Activated T-cell treated with anti-CD3 and anti-CD28 coated beads, Interleukin-2, amount 50 U/mL, for 72 hours (primary cell): ENCODE results near the gene ABCC4. TPM values are rescaled to one million over a fixed set of nuclear protein-coding genes. Genes with fewer than 3 reads are reported as not detected.
A peak's percentile ranks its signal among the peaks of the same experiment; 100 is the strongest.

Experiments used
- ATAC-seq, 2 donors: fragments of 150-1000 bp; cut with Tn5 transposase; replicated peaks in 1 of 2; 2 replicates each; pipeline ENCODE4 v1.10.0; 2021; ENCODE audit warnings: moderate library complexity in 2 of 2, mild to moderate bottlenecking in 1 of 2
- DNase-seq, 2 donors: peaks; one replicate each; pipeline ENCODE4 v3.0.0; 2021 to 2022; ENCODE audit warnings: mixed read lengths in 1 of 2
- H3K27ac Mint-ChIP-seq: one replicate; pipeline ENCODE4 v1.8.0; 2022; ENCODE audit warnings: mild to moderate bottlenecking, moderate library complexity, mixed read lengths
- H3K27me3 Mint-ChIP-seq: one replicate; pipeline ENCODE4 v1.8.0; 2022; ENCODE audit warnings: low read depth, mixed read lengths
- H3K36me3 Mint-ChIP-seq, 2 donors: one replicate each; pipeline ENCODE4 v1.8.0; 2022; ENCODE audit warnings: mixed read lengths in 2 of 2, mild to moderate bottlenecking in 1 of 2; ENCODE audit not compliant: insufficient read depth in 2 of 2
- H3K4me1 Mint-ChIP-seq: one replicate; pipeline ENCODE4 v1.8.0; 2022; ENCODE audit warnings: low read depth, mixed read lengths
- H3K4me3 Mint-ChIP-seq, 2 donors: one replicate each; pipeline ENCODE4 v1.8.0; 2022; ENCODE audit warnings: mild to moderate bottlenecking in 2 of 2, mixed read lengths in 2 of 2, moderate library complexity in 2 of 2
- H3K9me3 Mint-ChIP-seq, 2 donors: one replicate each; pipeline ENCODE4 v1.8.0; 2022; ENCODE audit warnings: mixed read lengths in 2 of 2
- total RNA-seq, 2 donors: library from RNA; stranded (reverse); gene quantifications; one replicate each; pipeline ENCODE4 v1.2.3, GENCODE V29; 2022

ABCC4 gene
- total RNA-seq, 2 donors from 2014 or later: 8.6 to 10.0 TPM

GRCh38 chr13:95075506-95075905 lies 225.7 kb downstream of the ABCC4 start:
- H3K4me3 Mint-ChIP-seq: no peak overlapping the region
- DNase-seq: no peak
- H3K36me3 Mint-ChIP-seq: peaks cover 2 to 22% of the 10 kb centered on the region in 2 donors
- no peaks in the 10 kb centered on the region for H3K4me1 Mint-ChIP-seq
- ATAC-seq: no peak
- H3K9me3 Mint-ChIP-seq: no peaks in the 10 kb centered on the region
- no peaks in the 10 kb centered on the region for H3K27me3 Mint-ChIP-seq
- no peak overlapping the region for H3K27ac Mint-ChIP-seq

DNA sequence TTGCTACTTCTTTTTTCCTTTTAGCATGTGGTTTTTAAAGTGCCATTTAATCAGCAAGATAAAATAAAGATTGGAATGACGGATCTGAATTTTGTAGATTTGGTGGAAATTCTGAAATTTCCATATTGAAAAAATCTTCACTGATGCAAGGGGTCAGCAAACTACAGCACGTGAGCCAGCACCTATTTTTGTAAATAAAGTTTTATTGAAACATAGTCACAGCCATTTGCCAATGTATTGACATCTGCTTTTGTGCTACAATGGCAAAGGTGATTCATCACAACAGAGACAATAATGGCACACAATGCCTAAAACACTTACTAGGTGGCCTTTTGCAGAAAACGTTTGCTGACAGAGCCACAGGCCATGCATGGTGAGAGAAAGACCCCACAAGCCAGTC lies 226.4 kb downstream of the ABCC4 start:
- H3K4me3 Mint-ChIP-seq: no peak overlapping the region
- H3K36me3 Mint-ChIP-seq: peaks cover 3 to 24% of the 10 kb centered on the region in 2 donors
- H3K9me3 Mint-ChIP-seq: no peaks in the 10 kb centered on the region
- no peaks in the 10 kb centered on the region for H3K27me3 Mint-ChIP-seq
- H3K27ac Mint-ChIP-seq: no peak overlapping the region
- peaks cover 2% of the 10 kb centered on the region for H3K4me1 Mint-ChIP-seq
- DNase-seq (no peak), ATAC-seq (no peak)

GRCh38 chr13:95073747-95074311 lies 227.4 kb downstream of the ABCC4 start:
- Mint-ChIP-seq H3K4me3 (no peak overlapping the region), H3K27me3 (no peaks in the 10 kb centered on the region), H3K27ac (no peak overlapping the region), H3K9me3 (no peaks in the 10 kb centered on the region), H3K36me3 (peaks cover 7 to 24% of the 10 kb centered on the region in 2 donors), H3K4me1 (peaks cover 5% of the 10 kb centered on the region)
- no peak for ATAC-seq
- no peak for DNase-seq

DNA sequence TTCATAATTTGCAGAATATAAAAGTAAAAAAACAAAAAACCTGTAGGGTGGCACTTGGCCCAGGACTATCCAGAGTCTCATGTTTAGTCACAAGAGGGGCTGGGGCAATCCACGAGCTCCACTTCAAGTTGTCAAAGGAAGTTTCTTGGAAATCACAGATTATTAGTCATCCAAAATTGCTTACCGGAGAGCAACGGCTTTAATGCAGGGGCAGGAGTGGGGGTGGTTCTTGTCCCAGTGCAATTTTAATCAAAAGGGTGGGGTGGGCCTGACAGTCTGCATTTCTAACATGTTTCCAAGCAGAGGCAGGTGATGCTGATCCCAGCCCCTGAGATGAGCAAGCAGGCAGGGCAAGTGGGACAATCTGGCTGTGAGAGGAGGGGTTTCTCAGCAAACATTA lies 233.9 kb downstream of the ABCC4 start:
- Mint-ChIP-seq H3K4me3 (no peak overlapping the region), H3K27me3 (no peaks in the 10 kb centered on the region), H3K9me3 (no peaks in the 10 kb centered on the region), H3K27ac (no peak overlapping the region), H3K4me1 (peaks cover 5% of the 10 kb centered on the region), H3K36me3 (peaks cover 7 to 18% of the 10 kb centered on the region in 2 donors)
- ATAC-seq (no peak), DNase-seq (no peak)

DNA sequence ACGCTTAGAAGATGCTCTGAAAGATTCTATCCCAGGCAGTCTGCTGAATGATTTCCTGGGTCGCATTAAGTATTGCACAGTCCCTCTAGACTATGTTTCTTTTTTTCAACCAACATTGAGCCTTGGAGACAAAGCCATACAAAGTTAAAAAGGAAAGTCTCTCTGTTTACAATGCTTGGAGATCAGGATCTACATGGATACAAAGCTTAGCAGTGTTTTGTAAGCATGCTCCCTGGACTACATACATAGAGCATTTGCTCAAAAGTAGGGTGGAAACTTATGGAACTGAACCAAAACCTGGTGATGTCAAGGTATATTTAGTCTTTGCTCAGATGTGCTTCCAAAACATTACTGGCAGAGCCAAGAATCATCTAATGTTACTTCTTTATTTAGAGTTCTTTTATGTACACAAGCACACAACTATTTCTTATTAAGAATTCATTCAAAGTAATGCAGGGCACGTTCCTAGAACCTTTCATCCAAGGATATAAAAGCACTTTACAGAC lies 241.2 kb downstream of the ABCC4 start:
- H3K9me3 Mint-ChIP-seq: no peaks in the 10 kb centered on the region
- no peaks in the 10 kb centered on the region for H3K27me3 Mint-ChIP-seq
- DNase-seq (no peak), ATAC-seq (no peak)
- H3K36me3 Mint-ChIP-seq: peaks cover 0 to 11% of the 10 kb centered on the region in 2 donors
- no peaks in the 10 kb centered on the region for H3K4me1 Mint-ChIP-seq
- H3K27ac Mint-ChIP-seq: no peak overlapping the region
- no peak overlapping the region for H3K4me3 Mint-ChIP-seq

GRCh38 chr13:95059306-95059705 lies 241.9 kb downstream of the ABCC4 start:
- ATAC-seq (no peak), DNase-seq (no peak)
- no peak overlapping the region for H3K27ac Mint-ChIP-seq
- peaks cover 0 to 11% of the 10 kb centered on the region in 2 donors for H3K36me3 Mint-ChIP-seq
- no peaks in the 10 kb centered on the region for H3K4me1 Mint-ChIP-seq
- H3K27me3 Mint-ChIP-seq: no peaks in the 10 kb centered on the region
- H3K4me3 Mint-ChIP-seq: no peak overlapping the region
- H3K9me3 Mint-ChIP-seq: no peaks in the 10 kb centered on the region

GRCh38 chr13:95058680-95059079 lies 242.6 kb downstream of the ABCC4 start:
- H3K4me1 Mint-ChIP-seq: no peaks in the 10 kb centered on the region
- no peak overlapping the region for H3K4me3 Mint-ChIP-seq
- DNase-seq: no peak
- no peaks in the 10 kb centered on the region for H3K9me3 Mint-ChIP-seq
- H3K27ac Mint-ChIP-seq: no peak overlapping the region
- no peaks in the 10 kb centered on the region for H3K27me3 Mint-ChIP-seq
- peaks cover 0 to 11% of the 10 kb centered on the region in 2 donors for H3K36me3 Mint-ChIP-seq
- ATAC-seq: no peak

- no peak overlapping the region for H3K27ac Mint-ChIP-seq
- no peaks in the 10 kb centered on the region for H3K27me3 Mint-ChIP-seq
- peaks cover 2% of the 10 kb centered on the region for H3K4me1 Mint-ChIP-seq
- DNase-seq: no peak
- no peak overlapping the region for H3K4me3 Mint-ChIP-seq
- ATAC-seq: no peak
- H3K36me3 Mint-ChIP-seq: peaks cover 0 to 2% of the 10 kb centered on the region in 2 donors
- no peaks in the 10 kb centered on the region for H3K9me3 Mint-ChIP-seq
Measured at GRCh38 chr13:95056266-95056665, 245.0 kb downstream of the ABCC4 start.

- Mint-ChIP-seq H3K4me1 (peaks cover 20% of the 10 kb centered on the region), H3K27me3 (no peaks in the 10 kb centered on the region), H3K9me3 (no peaks in the 10 kb centered on the region), H3K36me3 (peaks cover 0 to 4% of the 10 kb centered on the region in 2 donors), H3K27ac (peak overlapping the region; percentile 97), H3K4me3 (peak overlapping the region; percentile 46 to 82)
- ATAC-seq (peak; percentile 87), DNase-seq (peak; percentile 5 to 24)
Measured at GRCh38 chr13:95050800-95051615, 250.2 kb downstream of the ABCC4 start.

DNA sequence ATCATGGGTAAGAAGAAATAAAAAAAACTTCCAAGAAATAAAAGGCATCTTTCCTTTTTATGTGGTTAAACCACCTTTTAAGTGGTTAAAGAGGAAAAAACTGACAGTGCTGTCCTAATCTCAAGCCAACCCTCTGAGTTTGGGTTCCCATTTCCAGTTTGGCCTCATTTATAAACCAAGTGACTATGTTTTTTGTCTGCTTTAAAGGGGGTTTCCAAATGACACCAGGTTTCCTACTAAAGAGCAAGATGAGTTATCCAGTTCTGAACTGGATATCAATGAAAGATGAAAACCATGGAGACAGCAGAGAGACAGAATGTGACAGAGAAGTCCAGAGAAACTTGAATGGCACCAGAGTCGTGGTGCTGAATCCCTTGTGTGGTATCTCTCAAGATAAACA lies 251.5 kb downstream of the ABCC4 start:
- peaks cover 3 to 6% of the 10 kb centered on the region in 2 donors for H3K36me3 Mint-ChIP-seq
- peak; percentile 51 to 59 for ATAC-seq

DNA sequence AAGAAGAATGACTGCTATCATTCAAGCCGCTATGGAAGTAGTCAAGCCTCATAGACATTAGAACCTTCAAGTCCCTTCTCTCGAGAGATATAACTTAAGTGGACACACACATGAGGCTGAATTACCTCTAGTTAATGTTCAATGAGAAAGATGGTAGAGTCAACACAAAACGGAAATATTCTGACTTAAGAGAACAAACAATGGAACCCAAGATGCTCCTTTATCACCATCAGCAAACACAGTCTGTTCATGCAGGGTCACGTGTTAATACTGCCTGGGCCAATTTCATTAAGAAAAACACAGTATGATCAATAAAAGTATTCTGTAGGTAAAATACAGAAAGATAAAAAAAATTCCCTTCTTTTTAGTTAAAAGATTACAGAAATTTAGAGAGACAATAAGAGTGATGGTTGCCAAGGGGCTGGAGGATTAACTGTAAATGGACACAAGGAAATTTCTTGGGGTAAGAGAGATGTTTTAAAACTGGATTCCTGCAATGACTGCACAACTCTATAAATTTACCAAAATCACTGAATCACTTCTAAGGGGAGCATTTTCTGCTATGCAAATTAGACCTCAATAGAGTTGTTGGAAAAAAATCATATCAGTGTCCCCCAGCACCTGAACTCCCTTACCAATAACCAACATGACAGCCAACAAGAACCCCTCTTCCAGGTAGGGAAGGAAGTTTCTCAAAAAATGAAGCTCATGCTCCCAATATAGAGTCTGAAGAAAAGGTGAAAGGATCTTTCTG lies 256.6 kb downstream of the ABCC4 start:
- DNase-seq: no peak
- peak in 1 of 2 donors; percentile 44 for ATAC-seq
- peaks cover 6 to 11% of the 10 kb centered on the region in 2 donors for H3K36me3 Mint-ChIP-seq
- H3K27ac Mint-ChIP-seq: no peak overlapping the region
- peaks cover under 1% of the 10 kb centered on the region for H3K4me1 Mint-ChIP-seq
- H3K9me3 Mint-ChIP-seq: peaks cover 0 to 2% of the 10 kb centered on the region in 2 donors
- H3K4me3 Mint-ChIP-seq: no peak overlapping the region
- no peaks in the 10 kb centered on the region for H3K27me3 Mint-ChIP-seq

More for the DNA sequence above, 251.5 kb downstream of the ABCC4 start:
- Mint-ChIP-seq H3K4me1 (peaks cover 20% of the 10 kb centered on the region), H3K4me3 (peak overlapping the region; percentile 52 to 82), H3K27ac (peak overlapping the region; percentile 8), H3K9me3 (peaks cover 0 to 2% of the 10 kb centered on the region in 2 donors), H3K27me3 (no peaks in the 10 kb centered on the region)
- DNase-seq: no peak

- no peak for DNase-seq
- Mint-ChIP-seq H3K36me3 (peaks cover 3 to 12% of the 10 kb centered on the region in 2 donors), H3K4me3 (no peak overlapping the region), H3K27ac (no peak overlapping the region), H3K9me3 (no peaks in the 10 kb centered on the region), H3K27me3 (no peaks in the 10 kb centered on the region), H3K4me1 (peaks cover under 1% of the 10 kb centered on the region)
- ATAC-seq: no peak
Measured at GRCh38 chr13:95039415-95039814, 261.8 kb downstream of the ABCC4 start.

DNA sequence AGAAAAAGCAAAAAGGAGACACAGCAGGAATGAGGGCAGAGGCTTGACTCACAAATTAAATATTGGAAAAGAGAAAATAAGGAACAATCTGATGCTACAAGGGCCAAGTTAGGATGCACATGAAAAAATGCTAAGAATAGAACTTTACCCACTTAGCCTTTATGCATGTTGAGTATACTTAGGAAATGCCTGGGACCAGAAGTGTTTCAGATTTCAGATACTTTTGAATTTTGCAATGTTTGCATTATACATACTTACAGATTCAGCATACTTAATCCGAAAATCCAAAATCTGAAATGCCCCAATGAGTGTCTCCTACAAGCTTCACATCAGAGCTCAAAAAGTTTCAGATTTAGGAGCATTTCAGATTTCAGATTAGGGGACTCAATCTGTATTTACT lies 262.3 kb downstream of the ABCC4 start:
- ATAC-seq: no peak
- H3K27me3 Mint-ChIP-seq: no peaks in the 10 kb centered on the region
- peaks cover 6% of the 10 kb centered on the region for H3K4me1 Mint-ChIP-seq
- no peaks in the 10 kb centered on the region for H3K9me3 Mint-ChIP-seq
- no peak for DNase-seq
- H3K36me3 Mint-ChIP-seq: peaks cover 3 to 12% of the 10 kb centered on the region in 2 donors
- H3K4me3 Mint-ChIP-seq: no peak overlapping the region
- no peak overlapping the region for H3K27ac Mint-ChIP-seq
